Neural cell (in vitro differentiated cells): ENCODE results near the gene MTMR12. TPM values are rescaled to one million over a fixed set of nuclear protein-coding genes. Genes with fewer than 3 reads are reported as not detected.

ENCODE experiments used
- H2AFZ ChIP-seq: fragments of 200-600, 300-800 bp; sonication (generic), shearing (Covaris generic); 2 replicates; pipeline ENCODE4 v1.6.0; 2014; ENCODE audit warnings: low read depth, mild to moderate bottlenecking, antibody characterized with exemption, low read length, moderate library complexity
- H3F3A ChIP-seq: fragments of 200-600 bp; shearing (Covaris generic); 2 replicates; pipeline ENCODE4 v1.6.1; 2016; ENCODE audit warnings: mild to moderate bottlenecking, moderate library complexity, mixed read lengths, antibody characterized with exemption, low read length; ENCODE audit not compliant: insufficient read depth, poor library complexity, severe bottlenecking
- H3K27ac ChIP-seq: fragments of 200-600, 300-800 bp; sonication (generic), shearing (Covaris generic); 2 replicates; pipeline ENCODE4 v1.5.1; 2014; ENCODE audit warnings: mild to moderate bottlenecking, low read length, moderate library complexity
- H3K27me3 ChIP-seq: fragments of 300-800, 200-600 bp; sonication (generic), shearing (Covaris generic); 2 replicates; pipeline ENCODE4 v1.6.0; 2014; ENCODE audit warnings: mild to moderate bottlenecking, low read depth, low read length, moderate library complexity; ENCODE audit not compliant: insufficient read depth
- H3K36me3 ChIP-seq: fragments of 300-800, 200-600 bp; sonication (generic), shearing (Covaris generic); 2 replicates; pipeline ENCODE4 v1.5.1; 2014; ENCODE audit warnings: mild to moderate bottlenecking, antibody characterized with exemption, low read length, moderate library complexity; ENCODE audit not compliant: insufficient read depth
- H3K4me2 ChIP-seq: fragments of 300-800, 200-600 bp; sonication (generic), shearing (Covaris generic); 2 replicates; pipeline ENCODE4 v1.6.0; 2014; ENCODE audit warnings: mild to moderate bottlenecking, low read length
- H3K4me3 ChIP-seq: fragments of 300-800, 200-600 bp; sonication (generic), shearing (Covaris generic); 2 replicates; pipeline ENCODE4 v1.5.1; 2014; ENCODE audit warnings: mild to moderate bottlenecking, low read length, moderate library complexity
- H3K79me2 ChIP-seq: fragments of 200-600 bp; shearing (Covaris generic); replicated peaks from 2 replicates; pipeline ENCODE4 v1.6.0; 2014; ENCODE audit warnings: mild to moderate bottlenecking, low read length, moderate library complexity; ENCODE audit not compliant: insufficient read depth
- H3K9ac ChIP-seq: fragments of 300-800, 200-600 bp; sonication (generic), shearing (Covaris generic); 2 replicates; pipeline ENCODE4 v1.6.1; 2016; ENCODE audit warnings: mild to moderate bottlenecking, low read length, mixed read lengths
- H3K9me2 ChIP-seq: fragments of 200-600 bp; shearing (Covaris generic); 2 replicates; pipeline ENCODE4 v1.6.1; 2016; ENCODE audit warnings: mild to moderate bottlenecking, low read length, mixed read lengths; ENCODE audit not compliant: insufficient read depth
- H3K9me3 ChIP-seq: fragments of 200-600, 300-800 bp; sonication (generic), shearing (Covaris generic); 2 replicates; pipeline ENCODE4 v1.6.1; 2016; ENCODE audit warnings: mild to moderate bottlenecking, mixed run types, low read length, moderate library complexity, mixed read lengths
- H4K20me1 ChIP-seq: fragments of 200-600 bp; shearing (Covaris generic); 2 replicates; pipeline ENCODE4 v1.6.1; 2016; ENCODE audit warnings: mild to moderate bottlenecking, mixed run types; ENCODE audit not compliant: insufficient read depth
- CTCF ChIP-seq: fragments of 450-650 bp; IDR thresholded peaks from 2 replicates; pipeline ENCODE4 v1.5.1; 2014; ENCODE audit warnings: antibody characterized with exemption, mild to moderate bottlenecking, moderate library complexity; ENCODE audit not compliant: poor library complexity, severe bottlenecking
- EP300 ChIP-seq: fragments of 450-650 bp; conservative IDR thresholded peaks from 2 replicates; pipeline ENCODE4 v1.6.1; 2014; ENCODE audit warnings: antibody characterized with exemption, mild to moderate bottlenecking, moderate library complexity; ENCODE audit not compliant: poor library complexity, severe bottlenecking
- EZH2 ChIP-seq: fragments of 200-600, 300-800 bp; shearing (Covaris generic), sonication (generic); IDR thresholded peaks from 2 replicates; pipeline ENCODE4 v1.6.1; 2014; ENCODE audit warnings: antibody characterized with exemption, low read length, borderline replicate concordance, mild to moderate bottlenecking; ENCODE audit not compliant: insufficient read depth, poor library complexity, severe bottlenecking
- MXI1 ChIP-seq: fragments of 450-650 bp; conservative IDR thresholded peaks from 2 replicates; pipeline ENCODE4 v1.6.1; 2014; ENCODE audit warnings: antibody characterized with exemption, mild to moderate bottlenecking; ENCODE audit not compliant: poor library complexity, severe bottlenecking
- POLR2AphosphoS5 ChIP-seq: IDR thresholded peaks from 2 replicates; pipeline ENCODE4 v1.6.1; 2012
- RAD21 ChIP-seq: fragments of 450-650 bp; conservative IDR thresholded peaks from 2 replicates; pipeline ENCODE4 v1.6.1; 2014; ENCODE audit warnings: antibody characterized with exemption, mild to moderate bottlenecking, moderate library complexity
- REST ChIP-seq: IDR thresholded peaks from 2 replicates; pipeline ENCODE4 v1.6.1; 2012; ENCODE audit warnings: borderline replicate concordance
- SMC3 ChIP-seq: fragments of 450-650 bp; conservative IDR thresholded peaks from 2 replicates; pipeline ENCODE4 v1.6.1; 2014; ENCODE audit warnings: antibody characterized with exemption, mild to moderate bottlenecking, moderate library complexity; ENCODE audit not compliant: poor library complexity
- TAF1 ChIP-seq: IDR thresholded peaks from 2 replicates; pipeline ENCODE4 v1.6.1; 2012; ENCODE audit warnings: low read depth
- polyA plus RNA-seq: library from polyadenylated mRNA; depleted of rRNA; stranded (reverse); fragments of >200 nt; gene quantifications from 2 replicates; pipeline ENCODE4 v1.2.3, GENCODE V29; 2014

Gene MTMR12
- polyA plus RNA-seq, 1 donor from 2014 or later: 13.5 TPM

- Histone ChIP-seq H3K9me2 (no peaks in the 10 kb centered on the region), H3K9ac (no peak overlapping the region), H3F3A (no peaks in the 10 kb centered on the region), H2AFZ (no peak overlapping the region), H3K79me2 (no peaks in the 10 kb centered on the region), H4K20me1 (no peaks in the 10 kb centered on the region), H3K9me3 (no peaks in the 10 kb centered on the region), H3K4me3 (no peak overlapping the region), H3K27me3 (no peaks in the 10 kb centered on the region), H3K4me2 (no peak overlapping the region), H3K36me3 (no peaks in the 10 kb centered on the region), H3K27ac (no peak overlapping the region)
- TF ChIP-seq SMC3 (no peak), EZH2 (no peak), TAF1 (no peak), POLR2AphosphoS5 (no peak)
Measured at GRCh38 chr5:32353420-32353819, 40.7 kb upstream of the MTMR12 start.

- Histone ChIP-seq H3K27me3 (no peaks in the 10 kb centered on the region), H3K79me2 (no peaks in the 10 kb centered on the region)
- TF ChIP-seq EZH2: no peak
Measured at GRCh38 chr5:32352685-32353084, 39.9 kb upstream of the MTMR12 start.

GRCh38 chr5:32346869-32347268 lies 34.1 kb upstream of the MTMR12 start:
- Histone ChIP-seq H3K27ac (no peak overlapping the region), H2AFZ (no peak overlapping the region), H3K9ac (no peak overlapping the region), H3K36me3 (no peaks in the 10 kb centered on the region), H3F3A (no peaks in the 10 kb centered on the region), H3K79me2 (no peaks in the 10 kb centered on the region), H3K27me3 (no peaks in the 10 kb centered on the region), H3K9me3 (no peaks in the 10 kb centered on the region), H3K9me2 (no peaks in the 10 kb centered on the region), H4K20me1 (no peaks in the 10 kb centered on the region), H3K4me3 (no peak overlapping the region), H3K4me2 (no peak overlapping the region)
- TF ChIP-seq CTCF (no peak), MXI1 (no peak), POLR2AphosphoS5 (no peak), TAF1 (no peak), REST (no peak), SMC3 (no peak), EP300 (no peak), RAD21 (no peak), EZH2 (no peak)

More at GRCh38 chr5:32352685-32353084, 39.9 kb upstream of the MTMR12 start:
- Histone ChIP-seq H3K9me3 (no peaks in the 10 kb centered on the region), H3K4me2 (no peak overlapping the region), H3F3A (no peaks in the 10 kb centered on the region), H3K9me2 (no peaks in the 10 kb centered on the region), H2AFZ (no peak overlapping the region), H3K27ac (no peak overlapping the region), H3K36me3 (no peaks in the 10 kb centered on the region), H3K4me3 (no peak overlapping the region), H4K20me1 (no peaks in the 10 kb centered on the region), H3K9ac (no peak overlapping the region)
